Neuron (in vitro differentiated cells): ENCODE data around the gene TACR1.
"Not testable (repeated sequence)": the region's sequence is repeated elsewhere in the genome, so short reads cannot be mapped to it uniquely, and the experiment has no call there.

Experiments used
- H2AFZ ChIP-seq: one replicate; pipeline ENCODE4 v1.6.1; 2013; ENCODE audit warnings: low read depth, mild to moderate bottlenecking, inconsistent platforms, low read length, moderate library complexity
- H3K27me3 ChIP-seq: one replicate; pipeline ENCODE4 v1.6.1; 2013; ENCODE audit warnings: low read length; ENCODE audit not compliant: insufficient read depth
- H3K36me3 ChIP-seq: one replicate; pipeline ENCODE4 v1.6.1; 2013; ENCODE audit warnings: low read length; ENCODE audit not compliant: insufficient read depth
- H3K4me1 ChIP-seq: one replicate; pipeline ENCODE4 v1.6.1; 2013; ENCODE audit warnings: low read length; ENCODE audit not compliant: insufficient read depth
- H3K4me3 ChIP-seq: 2 replicates; pipeline ENCODE4 v1.5.1; 2013; ENCODE audit warnings: mild to moderate bottlenecking, low read length, moderate library complexity
- H3K9me3 ChIP-seq: one replicate; pipeline ENCODE4 v1.6.1; 2013; ENCODE audit warnings: low read length

TACR1 gene

GRCh38 chr2:75182606-75183005, 16.7 kb downstream of the TACR1 start:
- no peaks in the 10 kb centered on the region for H3K27me3 ChIP-seq
- H3K9me3 ChIP-seq = no peaks in the 10 kb centered on the region
- H3K36me3 ChIP-seq = no peaks in the 10 kb centered on the region
- H3K4me3 ChIP-seq = no peak overlapping the region
- H2AFZ ChIP-seq = no peak overlapping the region
- H3K4me1 ChIP-seq = no peaks in the 10 kb centered on the region

- Histone ChIP-seq H3K9me3 (no peaks in the 10 kb centered on the region), H3K36me3 (no peaks in the 10 kb centered on the region), H3K4me1 (peaks cover 2% of the 10 kb centered on the region), H3K4me3 (no peak overlapping the region), H3K27me3 (no peaks in the 10 kb centered on the region), H2AFZ (no peak overlapping the region)
These were observed 18.8 kb downstream of the TACR1 start for GRCh38 chr2:75180476-75180875.

DNA sequence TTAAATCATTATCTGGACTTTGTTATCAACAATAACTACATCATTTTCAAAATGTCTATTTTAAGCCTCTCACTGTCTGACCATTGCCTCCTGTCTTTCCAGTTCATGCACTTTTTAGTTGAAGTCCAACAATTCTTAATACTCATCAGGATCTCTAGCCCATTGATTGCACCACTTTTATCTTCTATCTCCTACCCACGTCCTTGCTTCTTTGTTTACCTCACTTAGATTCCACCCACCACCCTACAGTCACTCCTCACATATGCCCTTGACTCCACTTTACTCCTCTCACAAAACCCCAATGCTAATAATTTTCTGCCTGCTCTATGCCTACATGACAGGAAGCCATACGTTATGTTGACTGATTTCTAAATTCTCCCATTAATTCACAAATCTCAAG, 21.9 kb downstream of the TACR1 start:
- Histone ChIP-seq H3K4me1 (peaks cover 9% of the 10 kb centered on the region), H3K9me3 (no peaks in the 10 kb centered on the region), H3K36me3 (no peaks in the 10 kb centered on the region), H3K27me3 (no peaks in the 10 kb centered on the region), H3K4me3 (no peak overlapping the region), H2AFZ (no peak overlapping the region)

- Histone ChIP-seq H2AFZ (no peak overlapping the region), H3K36me3 (no peaks in the 10 kb centered on the region), H3K27me3 (no peaks in the 10 kb centered on the region), H3K9me3 (no peaks in the 10 kb centered on the region), H3K4me3 (no peak overlapping the region), H3K4me1 (peaks cover 9% of the 10 kb centered on the region)
These were observed 23.9 kb downstream of the TACR1 start for GRCh38 chr2:75175456-75175855.

DNA sequence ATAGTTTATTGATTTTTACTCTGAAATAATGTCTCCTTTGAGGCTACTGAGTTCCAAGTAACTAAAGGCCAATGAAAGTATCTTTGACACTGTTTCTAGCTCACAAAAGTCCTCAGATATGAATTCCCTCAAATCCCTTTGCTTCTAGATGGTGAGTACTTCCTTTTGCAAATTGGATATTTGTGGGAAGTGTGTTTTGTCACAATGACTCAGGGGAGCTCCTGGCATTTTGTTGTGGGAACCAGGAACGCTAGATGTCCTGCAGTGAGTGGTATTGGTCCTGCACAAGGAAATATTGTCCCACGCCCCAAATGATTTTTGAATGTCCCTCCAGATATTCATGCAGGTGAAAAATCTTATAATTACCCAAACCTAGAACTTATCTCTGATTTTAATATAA, 24.3 kb downstream of the TACR1 start:
- Histone ChIP-seq H3K9me3 (no peaks in the 10 kb centered on the region), H3K36me3 (no peaks in the 10 kb centered on the region), H3K4me3 (no peak overlapping the region), H3K27me3 (no peaks in the 10 kb centered on the region), H3K4me1 (peaks cover 9% of the 10 kb centered on the region), H2AFZ (no peak overlapping the region)

- peaks cover 9% of the 10 kb centered on the region for H3K4me1 ChIP-seq
- H3K36me3 ChIP-seq = no peaks in the 10 kb centered on the region
- H3K27me3 ChIP-seq = no peaks in the 10 kb centered on the region
- no peaks in the 10 kb centered on the region for H3K9me3 ChIP-seq
- no peak overlapping the region for H2AFZ ChIP-seq
- no peak overlapping the region for H3K4me3 ChIP-seq
These were observed 24.8 kb downstream of the TACR1 start for GRCh38 chr2:75174519-75174918.

- H3K4me3 ChIP-seq = no peak overlapping the region
- H3K9me3 ChIP-seq = no peaks in the 10 kb centered on the region
- peaks cover 9% of the 10 kb centered on the region for H3K4me1 ChIP-seq
- no peak overlapping the region for H2AFZ ChIP-seq
- no peaks in the 10 kb centered on the region for H3K27me3 ChIP-seq
- H3K36me3 ChIP-seq = no peaks in the 10 kb centered on the region
These were observed 25.6 kb downstream of the TACR1 start for GRCh38 chr2:75173740-75174139.

- H3K4me3 ChIP-seq, H3K27me3 ChIP-seq, H3K9me3 ChIP-seq, H3K4me1 ChIP-seq, H3K36me3 ChIP-seq, H2AFZ ChIP-seq: not testable (repeated sequence)
These were observed 27.9 kb downstream of the TACR1 start for GRCh38 chr2:75171423-75171822.

DNA sequence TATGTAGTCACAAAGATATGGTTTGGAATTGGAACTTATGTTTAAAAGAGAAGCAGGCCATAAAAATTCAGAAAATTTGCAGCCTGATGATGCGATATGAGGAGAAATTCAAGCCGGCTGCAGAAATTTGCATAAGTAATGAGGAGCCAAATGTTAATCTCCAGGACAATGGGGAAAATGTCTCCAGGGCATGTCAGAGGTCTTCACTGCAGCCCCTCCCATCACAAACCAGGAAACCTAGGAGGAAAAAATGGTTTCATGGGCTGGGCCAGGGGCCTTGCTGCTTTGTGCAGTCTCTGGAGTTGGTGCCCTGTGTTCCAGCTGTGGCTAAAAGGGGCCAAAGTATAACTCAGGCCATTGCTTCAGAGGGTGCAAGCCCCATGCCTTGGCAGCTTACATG, 28.4 kb downstream of the TACR1 start:
- H3K27me3 ChIP-seq = no peaks in the 10 kb centered on the region
- peaks cover 9% of the 10 kb centered on the region for H3K4me1 ChIP-seq

DNA sequence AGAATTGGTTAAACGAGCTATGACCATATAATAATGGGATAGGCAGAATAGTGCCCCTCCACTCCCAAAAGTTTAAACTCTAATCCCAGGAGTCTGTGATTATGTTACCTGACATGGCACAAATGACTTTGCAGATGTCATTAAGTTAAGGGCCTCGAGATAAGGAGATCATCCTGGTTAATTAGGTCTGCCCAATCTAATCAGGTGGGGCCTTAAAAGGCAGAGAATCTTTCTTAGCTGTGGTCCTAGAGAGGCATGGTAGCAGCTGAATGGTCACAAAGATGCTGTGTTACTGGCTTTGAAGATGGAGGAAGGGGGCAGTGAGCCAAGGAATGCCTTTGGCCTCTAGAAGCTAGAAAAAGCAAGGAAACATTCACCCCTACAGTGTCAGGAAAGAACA, 31.1 kb downstream of the TACR1 start:
- Histone ChIP-seq H3K27me3 (no peaks in the 10 kb centered on the region), H3K4me1 (no peaks in the 10 kb centered on the region), H3K9me3 (no peaks in the 10 kb centered on the region), H3K4me3 (no peak overlapping the region), H3K36me3 (no peaks in the 10 kb centered on the region), H2AFZ (no peak overlapping the region)

More for the DNA sequence above, 28.4 kb downstream of the TACR1 start:
- Histone ChIP-seq H3K9me3 (no peaks in the 10 kb centered on the region), H3K4me3 (no peak overlapping the region), H3K36me3 (no peaks in the 10 kb centered on the region), H2AFZ (no peak overlapping the region)

DNA sequence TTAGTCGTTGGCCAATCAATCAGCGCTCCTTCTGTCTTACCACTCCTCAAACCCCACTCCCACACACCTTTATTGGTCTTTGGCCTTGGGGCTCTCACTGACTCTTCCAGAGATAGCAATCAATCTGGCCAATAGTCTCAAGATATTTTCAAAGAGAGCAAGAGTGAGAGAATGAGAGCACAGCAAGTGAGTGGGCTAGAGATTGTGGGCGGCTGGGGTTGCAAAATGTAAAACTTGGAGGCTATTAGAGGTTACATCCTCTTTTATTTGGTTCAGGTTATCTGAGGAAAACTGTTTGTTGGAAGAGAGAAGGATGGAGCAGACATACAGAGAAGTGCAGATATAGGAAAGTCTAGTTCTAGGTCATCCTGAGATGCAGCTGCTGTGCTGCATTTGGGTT, 32.8 kb downstream of the TACR1 start:
- no peaks in the 10 kb centered on the region for H3K4me1 ChIP-seq
- H3K27me3 ChIP-seq = no peaks in the 10 kb centered on the region
- no peaks in the 10 kb centered on the region for H3K9me3 ChIP-seq
- H3K4me3 ChIP-seq = no peak overlapping the region
- H2AFZ ChIP-seq = no peak overlapping the region
- no peaks in the 10 kb centered on the region for H3K36me3 ChIP-seq

DNA sequence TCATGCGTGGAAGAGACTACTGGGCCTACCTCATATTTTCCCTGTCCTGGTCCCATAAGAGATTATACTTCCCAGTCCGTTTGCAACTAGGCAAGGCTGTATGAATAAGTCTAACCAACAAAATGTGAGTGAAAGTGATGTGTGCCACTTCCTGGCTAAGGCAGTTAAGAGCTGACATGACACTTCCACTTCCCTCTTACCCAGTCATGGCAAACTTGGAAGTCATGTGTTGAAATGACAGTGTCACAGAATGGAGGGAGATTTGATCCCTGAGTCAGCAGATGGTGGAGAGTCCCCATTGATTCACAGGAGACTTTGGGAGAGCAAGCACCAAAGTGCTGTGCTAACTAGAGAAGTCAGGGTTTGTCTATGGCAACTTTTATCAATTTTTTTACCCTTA, 36.4 kb downstream of the TACR1 start:
- no peaks in the 10 kb centered on the region for H3K9me3 ChIP-seq
- no peak overlapping the region for H2AFZ ChIP-seq
- no peak overlapping the region for H3K4me3 ChIP-seq
- H3K27me3 ChIP-seq = no peaks in the 10 kb centered on the region
- H3K36me3 ChIP-seq = no peaks in the 10 kb centered on the region
- no peaks in the 10 kb centered on the region for H3K4me1 ChIP-seq

GRCh38 chr2:75162259-75162658, 37.1 kb downstream of the TACR1 start:
- Histone ChIP-seq H3K4me1 (no peaks in the 10 kb centered on the region), H3K27me3 (no peaks in the 10 kb centered on the region), H3K4me3 (no peak overlapping the region), H3K9me3 (no peaks in the 10 kb centered on the region), H2AFZ (no peak overlapping the region), H3K36me3 (no peaks in the 10 kb centered on the region)

- Histone ChIP-seq H3K9me3 (no peaks in the 10 kb centered on the region), H2AFZ (no peak overlapping the region), H3K4me3 (no peak overlapping the region), H3K27me3 (no peaks in the 10 kb centered on the region), H3K4me1 (no peaks in the 10 kb centered on the region), H3K36me3 (no peaks in the 10 kb centered on the region)
These were observed 41.9 kb downstream of the TACR1 start for GRCh38 chr2:75157435-75157834.
